ENCODE measurements around the gene IQSEC1.

Gene IQSEC1

GRCh38 chr3:13120289-13120927 lies 47.2 kb upstream of the IQSEC1 start:
- no peak for TF ChIP-seq CTCF (IDR thresholded peaks at IDR 0.05)

GRCh38 chr3:13119471-13120220 lies 46.4 kb upstream of the IQSEC1 start:
- Histone ChIP-seq H3K27me3 (ENCODE audit: control insufficient read depth, insufficient read depth, low read length) (no peaks in the 10 kb centered on the region), H3K4me1 (peaks cover 5% of the 10 kb centered on the region), H3K27ac (no peak overlapping the region), H3K4me3 (ENCODE audit: low read depth, low read length) (no peak overlapping the region), H3K9me3 (ENCODE audit: control insufficient read depth, low read length) (no peaks in the 10 kb centered on the region), H3K79me2 (no peaks in the 10 kb centered on the region), H3K4me2 (ENCODE audit: low read length) (no peak overlapping the region), H2AFZ (no peak overlapping the region), H3K36me3 (ENCODE audit: control insufficient read depth, insufficient read depth, low read length) (no peaks in the 10 kb centered on the region), H3K9ac (no peak overlapping the region)
- no peak for TF ChIP-seq CTCF (IDR thresholded peaks at IDR 0.05)

More at GRCh38 chr3:13120289-13120927, 47.2 kb upstream of the IQSEC1 start:
- Histone ChIP-seq H3K79me2 (no peaks in the 10 kb centered on the region), H3K27me3 (ENCODE audit: control insufficient read depth, insufficient read depth, low read length) (no peaks in the 10 kb centered on the region), H3K4me3 (ENCODE audit: low read depth, low read length) (no peak overlapping the region), H2AFZ (no peak overlapping the region), H3K4me1 (peaks cover 9% of the 10 kb centered on the region), H3K9ac (no peak overlapping the region), H3K4me2 (ENCODE audit: low read length) (no peak overlapping the region), H3K27ac (no peak overlapping the region), H3K9me3 (ENCODE audit: control insufficient read depth, low read length) (no peaks in the 10 kb centered on the region), H3K36me3 (ENCODE audit: control insufficient read depth, insufficient read depth, low read length) (no peaks in the 10 kb centered on the region)

GRCh38 chr3:13116426-13116825 lies 43.2 kb upstream of the IQSEC1 start:
- no peaks in the 10 kb centered on the region for H3K79me2 ChIP-seq
- no peak overlapping the region for H3K4me3 ChIP-seq (ENCODE audit: low read depth, low read length)
- H3K4me2 ChIP-seq (ENCODE audit: low read length): no peak overlapping the region
- H3K4me1 ChIP-seq: peaks cover 3% of the 10 kb centered on the region
- no peaks in the 10 kb centered on the region for H3K36me3 ChIP-seq (ENCODE audit: control insufficient read depth, insufficient read depth, low read length)
- H3K9ac ChIP-seq: no peak overlapping the region
- no peaks in the 10 kb centered on the region for H3K27me3 ChIP-seq (ENCODE audit: control insufficient read depth, insufficient read depth, low read length)
- H3K27ac ChIP-seq: no peak overlapping the region
- no peak overlapping the region for H2AFZ ChIP-seq
- H3K9me3 ChIP-seq (ENCODE audit: control insufficient read depth, low read length): no peaks in the 10 kb centered on the region
- TF ChIP-seq CTCF (IDR thresholded peaks at IDR 0.05): no peak

GRCh38 chr3:13115991-13116390 lies 42.8 kb upstream of the IQSEC1 start:
- Histone ChIP-seq H3K27ac (no peak overlapping the region), H2AFZ (no peak overlapping the region), H3K4me2 (ENCODE audit: low read length) (no peak overlapping the region), H3K4me1 (peaks cover 7% of the 10 kb centered on the region), H3K4me3 (ENCODE audit: low read depth, low read length) (no peak overlapping the region), H3K79me2 (no peaks in the 10 kb centered on the region), H3K9ac (no peak overlapping the region), H3K27me3 (ENCODE audit: control insufficient read depth, insufficient read depth, low read length) (no peaks in the 10 kb centered on the region), H3K36me3 (ENCODE audit: control insufficient read depth, insufficient read depth, low read length) (no peaks in the 10 kb centered on the region), H3K9me3 (ENCODE audit: control insufficient read depth, low read length) (no peaks in the 10 kb centered on the region)
- no peak for TF ChIP-seq CTCF (IDR thresholded peaks at IDR 0.05)

GRCh38 chr3:13115576-13115910 lies 42.3 kb upstream of the IQSEC1 start:
- H3K27me3 ChIP-seq (ENCODE audit: control insufficient read depth, insufficient read depth, low read length): no peaks in the 10 kb centered on the region
- H3K36me3 ChIP-seq (ENCODE audit: control insufficient read depth, insufficient read depth, low read length): no peaks in the 10 kb centered on the region
- no peaks in the 10 kb centered on the region for H3K9me3 ChIP-seq (ENCODE audit: control insufficient read depth, low read length)
- no peak overlapping the region for H3K27ac ChIP-seq
- no peak for TF ChIP-seq CTCF (IDR thresholded peaks at IDR 0.05)
- no peak overlapping the region for H2AFZ ChIP-seq
- H3K9ac ChIP-seq: no peak overlapping the region
- no peaks in the 10 kb centered on the region for H3K79me2 ChIP-seq
- peaks cover 9% of the 10 kb centered on the region for H3K4me1 ChIP-seq
- H3K4me2 ChIP-seq (ENCODE audit: low read length): no peak overlapping the region
- H3K4me3 ChIP-seq (ENCODE audit: low read depth, low read length): no peak overlapping the region

All from parathyroid adenoma (tissue), 2 donors.